GM19455 (cell line): Measurements from ENCODE around the gene EPB41L1.
"Not testable (repeated sequence)": the region's sequence is repeated elsewhere in the genome, so short reads cannot be mapped to it uniquely, and the experiment has no call there.

Source experiments
- ATAC-seq: cut with Tn5 transposase; IDR thresholded peaks from one replicate; pipeline ENCODE4 v1.9.1; 2021; ENCODE audit not compliant: unreplicated experiment

The EPB41L1 gene

DNA sequence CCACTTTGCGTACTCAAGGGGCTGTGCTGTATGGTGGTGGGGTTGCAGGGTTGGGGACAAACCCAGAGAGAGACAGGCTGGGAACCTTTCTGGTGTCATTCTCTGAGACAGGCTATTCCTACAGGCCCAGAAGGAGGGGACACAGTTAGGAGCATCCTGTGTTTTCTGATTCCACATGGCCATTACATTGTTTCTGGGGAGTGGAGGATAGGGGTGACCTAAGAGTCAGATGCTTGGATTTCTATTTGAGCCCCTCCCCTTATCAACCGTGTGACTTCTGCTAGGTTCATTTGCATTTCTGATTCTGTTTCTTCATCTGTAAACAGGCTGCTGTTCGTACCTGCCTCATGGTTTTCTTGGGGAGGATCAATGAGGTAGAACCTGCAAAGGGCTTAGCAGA, 29.4 kb upstream of the EPB41L1 start:
- no peak for ATAC-seq

DNA sequence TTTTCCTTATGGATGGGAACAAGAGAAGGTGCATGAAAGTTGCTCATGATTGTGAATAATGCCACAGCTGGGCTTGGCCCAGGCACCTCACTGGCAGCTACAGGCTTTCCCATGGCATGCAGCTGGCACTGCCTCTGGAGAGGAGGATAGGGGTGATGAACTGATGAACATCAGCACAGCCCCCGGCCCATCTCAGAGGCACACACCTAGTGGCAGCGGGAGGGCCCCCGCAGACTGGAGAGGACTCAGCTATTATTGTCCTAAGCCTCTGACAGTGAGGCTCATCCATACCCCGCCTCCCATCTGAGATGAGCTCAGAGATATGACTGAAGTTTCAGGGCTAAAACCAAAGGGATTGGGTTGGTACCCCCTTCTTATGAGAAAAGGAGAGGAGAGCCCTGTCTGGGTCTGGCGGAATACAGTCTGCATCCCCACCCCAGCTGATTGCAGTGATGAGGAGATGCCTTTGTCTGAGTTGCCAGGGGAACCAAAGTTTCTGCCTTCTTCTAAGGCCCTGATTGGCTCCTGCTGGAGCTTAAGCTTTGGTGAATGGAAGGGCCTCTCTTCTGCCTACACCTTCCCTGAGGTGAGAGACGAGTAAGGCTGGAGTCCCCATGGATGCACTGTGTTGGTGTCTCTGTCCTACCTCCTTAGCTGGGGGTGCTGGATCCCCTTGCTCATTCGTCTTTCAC, 27.6 kb upstream of the EPB41L1 start:
- no peak for ATAC-seq

DNA sequence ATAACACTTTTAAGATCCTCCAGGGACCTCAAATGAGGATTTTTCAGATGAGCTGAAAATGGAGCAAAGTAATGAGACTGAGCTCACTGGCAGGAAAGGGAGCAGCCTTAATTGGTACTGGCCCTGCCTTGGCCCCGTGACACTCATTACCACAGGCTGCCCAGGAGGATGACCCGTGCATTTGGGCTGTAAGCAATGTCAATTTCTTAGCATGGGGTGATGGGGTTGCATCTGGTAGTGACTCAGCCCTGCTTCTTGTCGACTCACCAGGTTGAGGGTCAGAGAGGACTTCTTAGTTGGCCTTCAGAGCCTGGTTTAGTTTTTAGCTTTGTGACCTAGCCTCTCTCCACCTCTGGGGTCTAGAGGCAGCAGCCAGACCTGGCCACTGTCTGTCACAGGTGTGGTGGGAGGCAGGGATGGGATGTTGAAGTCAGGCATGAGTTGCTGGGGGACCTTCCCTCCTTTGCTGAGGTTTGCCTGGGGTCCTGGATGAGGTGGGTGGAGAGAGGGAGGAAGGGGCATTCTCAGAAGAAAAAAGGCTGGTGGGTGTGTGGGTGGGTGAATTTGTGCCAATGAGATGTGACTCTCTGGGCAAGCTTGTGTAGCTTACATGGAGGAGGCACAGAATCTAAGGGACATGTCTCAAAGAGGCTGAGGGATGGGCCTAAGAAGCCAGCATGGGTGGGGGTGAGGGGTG, 25.9 kb upstream of the EPB41L1 start:
- ATAC-seq = no peak

DNA sequence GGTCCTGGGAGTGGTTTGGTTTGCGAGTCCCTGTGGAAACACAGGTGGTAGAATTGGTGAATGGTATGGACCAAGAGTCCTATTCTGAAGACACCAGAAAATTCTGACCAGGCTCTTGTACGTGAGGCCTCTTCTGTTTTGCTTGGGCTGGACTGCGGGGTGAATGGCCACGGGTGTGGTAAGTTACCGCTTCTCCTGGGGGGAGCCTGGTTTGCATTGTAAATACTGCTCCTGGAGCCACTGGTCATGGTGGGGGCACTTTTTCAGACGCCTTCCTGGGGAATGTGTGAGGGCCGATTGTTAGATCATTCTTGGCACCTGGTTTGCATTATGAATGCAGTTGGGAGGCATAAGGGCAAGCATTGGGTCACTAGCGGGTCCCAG, 25.4 kb upstream of the EPB41L1 start:
- no peak for ATAC-seq

DNA sequence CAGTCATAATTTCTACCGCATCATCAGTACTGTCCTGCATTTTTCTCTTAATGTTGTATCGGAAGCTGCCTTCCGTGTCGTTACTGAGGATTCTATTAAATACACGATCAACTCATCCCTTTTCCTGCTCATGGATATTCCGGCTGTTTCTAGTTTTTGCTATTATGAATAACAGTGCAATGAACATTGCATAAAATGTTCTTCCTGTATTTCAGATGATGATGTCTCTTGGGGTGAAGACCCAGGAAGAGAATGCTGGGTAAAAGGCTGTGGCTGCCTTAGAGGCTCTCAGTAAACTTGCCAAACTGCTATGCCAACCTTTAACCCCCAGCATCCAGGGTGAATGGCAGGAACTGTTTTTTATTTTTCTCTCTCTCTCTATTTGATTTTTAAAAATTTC, 24.1 kb upstream of the EPB41L1 start:
- no peak for ATAC-seq

DNA sequence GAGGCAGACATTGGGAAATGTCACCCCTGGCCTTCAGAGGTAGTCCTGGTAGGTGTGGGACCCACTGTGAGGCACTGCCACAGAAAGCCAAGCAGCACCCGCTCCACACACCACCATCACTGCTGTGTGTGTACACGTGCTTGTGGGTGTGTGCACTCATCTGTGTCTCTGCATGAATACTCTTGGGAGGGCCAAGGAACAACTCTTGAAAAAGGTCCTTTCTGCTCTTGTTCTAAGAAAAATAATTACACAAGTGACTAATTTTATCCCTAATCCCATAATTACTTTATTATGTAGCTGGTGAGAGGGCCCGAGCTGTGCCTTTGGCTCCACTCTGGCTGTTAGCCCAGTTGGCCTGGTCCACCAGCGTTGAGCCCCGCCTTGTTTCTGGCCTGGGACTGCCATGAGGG, 21.7 kb upstream of the EPB41L1 start:
- no peak for ATAC-seq

DNA sequence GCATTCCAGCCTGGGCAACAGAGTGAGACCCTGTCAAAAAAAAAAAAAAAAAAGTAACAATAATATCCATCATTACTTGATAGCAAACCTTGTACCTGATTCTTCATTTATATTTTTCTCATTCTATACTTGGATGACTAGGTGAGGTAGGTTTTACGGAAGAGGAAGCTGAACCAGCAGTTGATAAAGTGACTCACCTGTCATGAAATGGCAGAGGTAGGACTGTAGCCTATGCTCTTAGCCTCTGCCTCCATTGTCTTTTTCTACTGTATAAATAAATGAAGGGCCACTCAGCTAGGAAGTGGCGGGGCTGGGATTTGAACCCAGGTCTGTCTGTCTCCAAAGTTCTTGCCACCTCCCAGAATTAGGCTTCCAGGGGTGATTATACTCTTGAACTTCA, 20.7 kb upstream of the EPB41L1 start:
- no peak for ATAC-seq

DNA sequence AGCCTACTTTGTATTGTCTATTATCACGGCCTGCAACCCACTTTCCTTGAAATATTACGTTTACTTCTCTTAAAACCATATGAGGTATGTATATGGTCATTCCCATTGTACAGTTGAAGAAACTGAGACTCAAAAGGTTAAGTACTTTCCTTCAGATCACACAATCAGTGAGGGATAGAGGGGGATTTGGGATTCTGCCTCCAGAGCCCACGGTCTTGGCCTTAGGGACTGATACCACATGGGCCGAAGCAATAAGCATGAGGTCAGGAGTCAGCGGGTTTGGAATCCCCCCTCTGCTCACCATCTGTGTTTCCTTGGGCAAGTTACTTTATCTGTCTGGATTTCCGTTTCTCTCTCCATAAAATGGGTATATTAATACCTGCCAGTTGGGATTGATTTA, 19.4 kb upstream of the EPB41L1 start:
- ATAC-seq = no peak

DNA sequence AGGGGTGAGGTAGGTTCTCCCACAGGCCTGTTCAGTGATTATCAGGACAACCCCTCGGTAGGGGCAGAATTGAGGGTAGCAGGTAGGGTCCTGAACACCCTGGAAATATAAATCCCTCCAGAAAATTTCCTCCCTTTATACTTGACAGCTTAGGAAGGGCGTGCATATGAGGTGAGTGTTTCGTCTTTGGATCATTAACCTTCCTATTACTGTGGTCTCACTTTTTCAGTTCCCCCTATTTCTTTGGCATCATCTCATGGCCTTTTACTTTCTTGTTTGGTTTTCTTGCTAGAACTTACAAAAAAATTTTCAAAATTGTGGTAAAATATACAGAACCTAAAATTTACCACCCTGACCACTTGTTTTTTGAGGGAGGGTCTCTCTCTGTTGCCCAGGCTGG, 18.7 kb upstream of the EPB41L1 start:
- ATAC-seq = no peak

DNA sequence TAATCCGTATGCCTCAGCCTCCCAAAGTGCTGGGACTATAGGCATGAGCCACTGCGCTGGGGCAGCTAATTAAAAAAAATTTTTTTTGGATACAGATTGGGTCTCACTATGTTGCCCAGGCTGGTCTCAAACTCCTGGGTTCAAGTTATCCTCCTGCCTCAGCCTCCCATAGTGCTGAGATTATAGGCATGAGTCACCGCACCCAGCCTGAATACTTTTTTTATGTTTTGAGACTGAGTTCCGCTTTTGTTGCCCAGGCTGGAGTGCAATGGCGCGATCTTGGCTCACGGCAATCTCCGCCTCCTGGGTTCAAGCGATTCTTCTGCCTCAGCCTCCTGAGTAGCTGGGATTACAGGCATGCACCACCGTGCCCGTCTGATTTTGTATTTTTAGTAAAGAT, 17.2 kb upstream of the EPB41L1 start:
- ATAC-seq = not testable (repeated sequence)

DNA sequence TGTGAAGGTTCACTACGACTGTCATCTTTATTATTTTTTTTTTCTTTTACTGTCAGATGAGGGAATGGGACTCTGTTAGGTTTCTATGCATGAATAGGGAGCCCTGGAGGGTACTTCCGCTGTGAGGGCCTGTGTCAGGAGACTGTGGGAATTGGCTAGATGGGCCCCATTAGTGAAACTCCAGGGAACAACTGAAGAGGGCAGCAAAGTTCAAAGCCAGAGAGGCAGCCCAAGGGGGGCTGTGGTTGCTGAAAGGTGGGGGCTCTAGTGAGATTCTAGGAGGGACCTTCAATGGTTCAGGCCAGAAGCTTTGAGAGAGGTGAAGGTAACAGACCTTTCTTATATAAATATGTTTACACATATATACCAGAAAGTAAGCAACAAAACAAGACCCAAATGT, 13.2 kb upstream of the EPB41L1 start:
- no peak for ATAC-seq

DNA sequence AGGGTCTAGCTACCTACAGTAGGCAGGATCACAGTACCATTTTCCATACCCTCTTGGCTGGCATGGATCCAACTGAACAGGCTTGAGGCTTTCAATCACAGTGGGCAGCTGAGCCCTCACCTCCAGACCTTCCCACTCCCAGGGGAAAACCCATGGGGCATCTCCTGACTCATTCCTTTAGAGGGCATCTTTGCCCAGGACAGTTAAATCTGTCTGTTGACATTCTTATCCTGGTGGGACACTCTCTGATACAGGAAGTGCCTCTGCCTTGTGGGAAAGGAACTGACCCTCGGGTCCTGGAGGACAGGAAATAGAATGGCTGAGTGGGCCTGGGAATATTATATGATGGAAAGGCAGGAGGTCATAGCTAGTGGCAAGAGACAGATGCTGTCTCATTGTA, 10.2 kb upstream of the EPB41L1 start:
- no peak for ATAC-seq

DNA sequence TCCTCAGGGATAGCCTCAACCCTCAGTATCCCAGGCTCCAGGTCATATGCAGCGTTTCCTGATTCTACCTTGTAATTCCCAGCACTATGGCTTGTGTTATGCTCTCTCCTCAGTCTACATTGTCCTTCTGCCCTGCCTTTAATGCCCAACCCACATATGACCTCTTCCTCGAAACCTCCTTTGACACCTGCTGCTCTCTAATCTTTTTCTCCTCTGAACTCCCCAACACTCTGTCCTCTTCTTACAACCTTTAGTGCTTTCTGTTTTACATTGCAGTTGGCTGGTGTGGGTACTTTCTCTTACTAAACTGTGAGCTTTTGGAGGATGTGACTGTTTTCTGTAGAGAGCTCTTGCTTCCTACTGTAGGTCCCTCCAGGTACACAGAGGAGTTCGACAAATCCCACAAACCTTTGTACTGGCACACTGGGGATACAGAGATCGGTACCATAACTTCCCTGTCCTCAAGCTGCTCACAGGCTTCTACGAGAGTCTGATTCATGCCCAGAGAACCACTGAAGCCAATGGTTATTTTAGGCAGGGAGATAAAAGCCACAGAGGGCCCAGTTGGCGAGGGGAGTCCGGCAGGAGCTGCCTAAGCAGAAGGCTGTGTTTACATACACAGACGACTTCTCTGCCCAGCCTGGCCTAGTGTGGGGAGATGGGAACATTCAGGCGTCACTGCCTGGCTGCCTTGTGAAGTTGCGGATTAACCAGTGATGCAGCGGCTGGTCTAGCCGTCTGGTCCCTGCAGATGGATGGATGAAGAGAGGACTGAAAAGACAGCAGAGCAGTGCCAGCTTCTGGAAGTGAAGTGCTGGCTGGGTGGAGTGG, 8.4 kb upstream of the EPB41L1 start:
- ATAC-seq = no peak

DNA sequence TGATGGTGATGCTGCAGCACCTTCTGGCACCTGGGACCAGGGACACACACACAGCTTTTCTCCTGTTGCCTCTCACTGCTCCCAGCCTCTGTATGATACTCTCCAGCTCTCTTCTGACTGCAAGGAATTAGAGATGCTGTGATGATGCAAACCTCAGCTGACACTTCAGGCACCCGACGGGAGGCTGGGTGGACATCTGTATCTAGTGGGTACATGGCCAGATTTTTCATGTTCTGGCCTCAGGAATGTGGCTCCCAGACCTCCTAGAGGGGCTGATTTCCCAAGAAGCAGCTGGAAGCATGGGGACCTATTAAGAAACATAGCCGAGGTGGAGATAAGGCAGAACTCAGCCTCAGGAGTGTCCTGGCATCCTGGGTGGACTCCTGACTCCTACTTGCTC, 6.8 kb upstream of the EPB41L1 start:
- ATAC-seq = no peak

DNA sequence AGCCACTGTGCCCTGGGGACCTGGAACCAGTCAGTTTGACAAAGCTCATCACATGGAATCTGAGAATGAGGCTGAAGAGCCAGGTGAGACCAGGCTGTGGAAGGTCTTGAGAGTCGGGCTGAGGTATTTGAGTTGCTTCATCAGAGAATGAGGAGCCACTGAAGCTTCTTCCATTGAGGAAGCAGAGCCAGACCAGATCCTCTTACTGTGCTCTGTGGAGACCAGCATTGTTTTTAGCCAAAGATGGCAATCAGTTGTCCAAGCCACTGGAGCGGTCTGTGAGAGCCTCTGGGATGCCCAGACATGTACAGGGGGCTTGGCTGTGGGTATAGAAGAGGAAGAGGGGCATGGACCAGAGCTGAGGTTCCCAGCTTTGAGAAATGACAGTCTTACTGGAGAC, 6.1 kb upstream of the EPB41L1 start:
- ATAC-seq = no peak

DNA sequence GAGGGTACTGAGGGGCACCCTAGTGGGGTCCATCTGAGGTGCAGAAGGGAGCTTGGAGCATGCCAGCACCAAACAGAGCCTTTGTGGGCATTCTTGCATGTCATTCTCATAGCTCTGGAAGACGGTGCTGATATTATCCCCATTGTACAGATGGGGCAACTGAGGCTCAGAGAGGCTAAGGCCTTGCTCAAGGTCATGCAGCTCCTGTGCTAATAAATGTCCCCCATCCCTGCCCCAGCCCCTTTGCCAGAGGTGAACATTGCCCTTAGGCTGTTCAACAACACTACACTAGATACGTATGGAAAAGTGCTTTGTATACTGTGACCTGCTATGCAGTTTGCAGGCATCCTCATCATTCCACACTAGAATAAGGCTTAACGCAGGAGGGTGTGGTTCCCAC, 5.5 kb upstream of the EPB41L1 start:
- ATAC-seq = no peak

DNA sequence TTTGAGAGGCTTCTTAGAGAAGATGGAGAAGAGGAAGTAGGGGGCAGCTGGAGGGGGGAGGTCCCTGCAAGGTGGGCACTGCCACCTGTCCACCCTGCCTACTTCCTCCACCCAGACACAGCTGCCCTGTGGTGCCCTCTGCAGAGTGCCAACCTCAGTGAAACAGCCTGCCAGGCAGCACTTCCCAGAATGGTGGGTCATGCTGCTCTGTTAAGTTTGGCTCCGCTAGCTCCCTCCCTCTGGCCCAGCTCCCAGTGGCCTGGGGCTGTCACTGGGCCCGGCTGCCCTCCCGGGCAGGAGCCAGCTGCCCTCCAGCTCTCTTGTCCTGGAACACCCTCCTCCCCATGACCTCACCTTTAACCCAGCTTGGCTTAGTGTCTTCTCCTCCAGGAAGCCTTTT, 5.1 kb upstream of the EPB41L1 start:
- no peak for ATAC-seq

DNA sequence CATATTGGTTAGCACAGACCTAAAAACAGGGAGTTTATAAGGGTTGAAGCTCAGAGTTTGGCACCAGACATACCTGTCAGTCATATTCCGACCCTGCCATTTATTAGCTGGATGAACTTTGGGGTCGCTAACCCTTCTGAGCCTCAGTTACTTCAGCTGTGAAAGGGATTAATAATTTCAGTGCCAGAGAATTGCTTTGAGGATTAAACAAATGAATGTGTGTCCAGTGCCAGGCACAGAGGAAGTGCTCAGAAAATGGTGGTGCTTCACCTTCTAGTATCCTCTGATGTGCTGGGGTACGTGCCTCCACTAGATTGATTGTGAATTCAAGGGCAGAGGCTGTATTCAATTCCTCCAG, 4.1 kb upstream of the EPB41L1 start:
- ATAC-seq = no peak

DNA sequence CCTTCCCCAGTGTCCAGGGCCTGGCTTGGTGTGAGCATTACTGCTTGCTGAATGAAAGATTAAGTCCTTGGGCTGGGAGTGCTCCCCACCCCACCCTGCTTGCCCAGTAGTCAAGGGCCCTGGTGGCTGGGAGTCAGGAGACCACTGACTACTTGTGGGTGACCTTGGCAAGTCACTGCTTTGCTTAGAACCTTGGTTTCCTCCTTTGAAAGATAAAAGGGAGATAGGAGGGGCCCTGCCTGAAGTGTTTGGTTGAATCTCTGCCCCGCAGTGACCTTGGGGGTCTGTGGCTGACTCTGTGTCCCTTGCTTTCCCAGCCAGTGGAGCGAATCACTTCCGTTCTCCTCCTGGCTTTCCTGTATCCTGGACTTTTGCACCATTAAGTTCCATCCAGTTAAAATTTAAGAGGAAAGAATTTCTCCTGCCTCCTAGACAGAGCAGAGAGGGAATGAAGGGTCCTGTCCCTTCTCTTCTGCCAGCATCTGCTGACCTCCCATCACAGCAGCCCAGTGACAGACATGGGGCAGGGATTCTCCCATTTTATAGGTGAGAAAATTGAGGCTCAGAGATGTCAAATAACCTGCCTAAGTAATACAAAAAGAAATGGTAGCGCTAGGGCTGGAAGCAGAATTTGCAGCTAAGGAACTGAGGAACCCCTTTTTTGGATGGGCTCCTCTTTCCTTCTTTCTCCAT, 3.5 kb upstream of the EPB41L1 start:
- no peak for ATAC-seq

DNA sequence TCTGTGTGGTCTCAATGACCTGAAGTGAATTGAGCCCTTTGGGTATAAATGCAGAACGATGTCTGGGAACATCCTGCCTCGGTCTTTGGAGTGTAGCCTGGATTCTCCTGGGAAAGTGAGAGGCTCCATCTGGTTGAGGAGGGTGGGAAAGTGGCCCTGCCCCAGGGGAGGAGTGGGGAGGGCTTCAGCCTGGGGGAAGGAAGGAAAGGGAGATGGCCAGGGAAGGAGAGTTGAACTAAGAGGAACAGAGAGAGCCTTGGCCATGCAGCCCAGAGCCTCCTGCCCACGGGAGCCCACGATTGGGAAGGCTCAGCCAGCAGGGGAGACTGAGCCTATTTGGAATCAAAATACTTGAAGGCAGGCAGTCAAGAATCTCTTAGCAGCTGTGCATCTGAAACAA, 2.3 kb upstream of the EPB41L1 start:
- no peak for ATAC-seq

DNA sequence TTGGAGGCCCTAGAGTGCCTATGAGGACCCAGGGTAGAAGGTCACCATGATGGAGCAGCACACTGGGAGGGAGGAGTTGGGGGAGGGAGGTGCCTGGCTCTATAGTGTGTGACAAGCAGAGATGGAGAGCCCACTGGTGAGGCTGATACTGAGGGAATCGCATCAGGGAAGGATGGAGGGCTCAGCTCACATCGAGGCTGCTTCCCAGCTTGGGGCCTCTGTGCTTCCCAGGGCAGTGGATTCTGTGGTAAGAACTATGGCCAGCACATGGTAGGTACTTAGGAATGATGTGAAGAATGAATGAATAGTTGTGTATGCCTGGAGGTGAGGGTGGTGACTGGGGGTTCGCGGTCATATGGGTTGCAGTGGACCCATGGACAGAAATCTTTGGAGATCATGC, 1.3 kb upstream of the EPB41L1 start:
- no peak for ATAC-seq
